K562 (cell line): ENCODE measurements around the gene DNAJB14.
A peak's percentile ranks its signal among the peaks of the same experiment; 100 is the strongest.

Source experiments
- BRF1 ChIP-seq: IDR thresholded peaks from 3 replicates; pipeline ENCODE4 v1.6.1; 2011; ENCODE audit warnings: borderline replicate concordance, mild to moderate bottlenecking; ENCODE audit not compliant: insufficient read length; ENCODE audit errors: extremely low read depth
- CBX3 ChIP-seq, 2 experiments: IDR thresholded peaks; 1 replicate in 1 of 2; 2 replicates in 1 of 2; pipeline ENCODE4 v1.6.1; 2012; ENCODE audit warnings: inconsistent platforms in 2 of 2, low read length in 2 of 2, borderline replicate concordance in 1 of 2, control low read depth in 1 of 2
- CTCF ChIP-seq, 3 experiments: IDR thresholded peaks in 2 of 3; conservative IDR thresholded peaks in 1 of 3; 2 replicates each; pipeline ENCODE4 v1.5.1; 2011 to 2012; ENCODE audit warnings: low read length in 3 of 3, mild to moderate bottlenecking in 3 of 3, control low read depth in 2 of 3, improper control_type of control experiment in 1 of 3, inconsistent platforms in 1 of 3, low read depth in 1 of 3, mixed read lengths in 1 of 3, moderate library complexity in 1 of 3; ENCODE audit not compliant: insufficient read depth in 2 of 3
- EZH2 ChIP-seq: IDR thresholded peaks from 2 replicates; pipeline ENCODE4 v1.6.1; 2012; ENCODE audit warnings: low read depth, mild to moderate bottlenecking, inconsistent platforms, low read length, borderline replicate concordance
- FOSL1 ChIP-seq: fragments of 200-800 bp; sonication (Bioruptor generic); conservative IDR thresholded peaks from 2 replicates; pipeline ENCODE4 v1.6.1; 2016; ENCODE audit warnings: missing genetic modification characterization, missing compliant biosample characterization
- GABPB1 ChIP-seq: sonication (generic); formaldehyde crosslinking; IDR thresholded peaks from 2 replicates; pipeline ENCODE4 v1.8.0; 2022; ENCODE audit warnings: mild to moderate bottlenecking, missing genetic modification reagents
- MAX ChIP-seq: sonication (generic); formaldehyde crosslinking; IDR thresholded peaks from 2 replicates; pipeline ENCODE4 v1.9.0; 2022; ENCODE audit warnings: mild to moderate bottlenecking, missing genetic modification reagents
- MXI1 ChIP-seq: IDR thresholded peaks from 2 replicates; pipeline ENCODE4 v1.6.1; 2011; ENCODE audit warnings: low read depth, mild to moderate bottlenecking, improper control_type of control experiment, low read length
- PKNOX1 ChIP-seq: fragments of 450-650 bp; IDR thresholded peaks from 2 replicates; pipeline ENCODE4 v1.6.1; 2016
- POLR2AphosphoS5 ChIP-seq: IDR thresholded peaks from 2 replicates; pipeline ENCODE4 v1.6.1; 2011; ENCODE audit warnings: mild to moderate bottlenecking, low read depth, low read length, moderate library complexity; ENCODE audit not compliant: control insufficient read depth, insufficient read depth
- ZNF197 ChIP-seq: fragments of 200-800 bp; sonication (Bioruptor generic); IDR thresholded peaks from 2 replicates; pipeline ENCODE4 v1.6.1; 2016; ENCODE audit warnings: low read depth, missing genetic modification characterization, missing compliant biosample characterization
- ZNF449 ChIP-seq: fragments of 250-450 bp; sonication (Bioruptor Pico); IDR thresholded peaks from 2 replicates; pipeline ENCODE4 v1.8.0; 2022; ENCODE audit warnings: moderate library complexity, mild to moderate bottlenecking, inconsistent platforms

- TF ChIP-seq CTCF (IDR thresholded peaks at IDR 0.05 in 2 of 3, conservative IDR thresholded peaks at IDR 0.05 in 1 of 3; ENCODE audit: insufficient read depth in 2 of 3, low read depth in 1 of 3, low read length in 3 of 3) = 0 out of 6 replicates have a peak, but pooled peaks of 1 of the 3 experiments have one; percentile 11
- 0 out of 2 replicates have a peak, but pooled peaks have one; percentile 6 for TF ChIP-seq MXI1
- no peak for TF ChIP-seq GABPB1 (CRISPR knock-in tag)
- no peak for TF ChIP-seq MAX (CRISPR knock-in tag)
- no peak for TF ChIP-seq CBX3 (IDR thresholded peaks at IDR 0.05; ENCODE audit: borderline replicate concordance in 1 of 2, low read length in 2 of 2)
- TF ChIP-seq EZH2 = no peak
- no peak for TF ChIP-seq POLR2AphosphoS5
- TF ChIP-seq FOSL1 (tag) = no peak
- no peak for TF ChIP-seq PKNOX1
- TF ChIP-seq BRF1 = no peak
- no peak for TF ChIP-seq ZNF197 (CRISPR knock-in tag)
- no peak for TF ChIP-seq ZNF449 (CRISPR knock-in tag)
These were observed 581 bp downstream of the DNAJB14 start for GRCh38 chr4:99945718-99946355.
